ENCODE measurements around the gene ATRAID.
A peak's percentile ranks its signal among the peaks of the same experiment; 100 is the strongest.
"Not testable (repeated sequence)": the region's sequence is repeated elsewhere in the genome, so short reads cannot be mapped to it uniquely, and the experiment has no call there.

ATRAID gene

GRCh38 chr2:27194538-27195354, 17.1 kb upstream of the ATRAID start:
- DNase-seq (ENCODE audit: low read depth in 2 of 2) = no peak

- not testable (repeated sequence) for DNase-seq (ENCODE audit: low read depth in 2 of 2)
Observed at GRCh38 chr2:27195799-27196198, 16.0 kb upstream of the ATRAID start.

- DNase-seq (ENCODE audit: low read depth in 2 of 2) = not testable (repeated sequence)
Observed at GRCh38 chr2:27198068-27198467, 13.8 kb upstream of the ATRAID start.

GRCh38 chr2:27198627-27199026, 13.2 kb upstream of the ATRAID start:
- DNase-seq (ENCODE audit: low read depth in 2 of 2) = no peak

GRCh38 chr2:27199241-27199640, 12.6 kb upstream of the ATRAID start:
- DNase-seq (ENCODE audit: low read depth in 2 of 2) = no peak

GRCh38 chr2:27201675-27202074, 10.2 kb upstream of the ATRAID start:
- DNase-seq (ENCODE audit: low read depth in 2 of 2) = no peak

GRCh38 chr2:27202854-27203253, 9.0 kb upstream of the ATRAID start:
- DNase-seq (ENCODE audit: low read depth in 2 of 2) = no peak

- DNase-seq (ENCODE audit: low read depth in 2 of 2) = no peak
Observed at GRCh38 chr2:27203741-27204140, 8.1 kb upstream of the ATRAID start.

GRCh38 chr2:27204566-27204965, 7.3 kb upstream of the ATRAID start:
- DNase-seq (ENCODE audit: low read depth in 2 of 2) = no peak

GRCh38 chr2:27205206-27205605, 6.6 kb upstream of the ATRAID start:
- no peak for DNase-seq (ENCODE audit: low read depth in 2 of 2)

- DNase-seq (ENCODE audit: low read depth in 2 of 2) = no peak
Observed at GRCh38 chr2:27206346-27206745, 5.5 kb upstream of the ATRAID start.

GRCh38 chr2:27208486-27209050, 3.3 kb upstream of the ATRAID start:
- DNase-seq (ENCODE audit: low read depth in 2 of 2) = no peak

GRCh38 chr2:27209621-27210401, 2.0 kb upstream of the ATRAID start:
- DNase-seq (ENCODE audit: low read depth in 2 of 2) = no peak

GRCh38 chr2:27211241-27211942, 449 bp upstream of the ATRAID start:
- DNase-seq (ENCODE audit: low read depth in 2 of 2) = no peak

GRCh38 chr2:27212626-27213471, 1.0 kb downstream of the ATRAID start:
- DNase-seq (ENCODE audit: low read depth in 2 of 2) = no peak

GRCh38 chr2:27214941-27215340, 3.1 kb downstream of the ATRAID start:
- DNase-seq (ENCODE audit: low read depth in 2 of 2) = no peak

GRCh38 chr2:27216416-27217137, 4.7 kb downstream of the ATRAID start:
- no peak for DNase-seq (ENCODE audit: low read depth in 2 of 2)

- DNase-seq (ENCODE audit: low read depth in 2 of 2) = peak; percentile 83 to 88
Observed at GRCh38 chr2:27217173-27218121, 5.6 kb downstream of the ATRAID start, which contains the start of gene CAD. CAD (plus strand) TSS chr2:27217369; CDS start chr2:27217552, 183 bp downstream.

GRCh38 chr2:27218614-27219013, 6.8 kb downstream of the ATRAID start:
- no peak for DNase-seq (ENCODE audit: low read depth in 2 of 2)
